Mucosa of descending colon (tissue), 3 donors: ENCODE measurements around the gene PROC. TPM values are rescaled to one million over a fixed set of nuclear protein-coding genes. Genes with fewer than 3 reads are reported as not detected.

Experiments used
- ATAC-seq: fragments of 200-7000 bp; cut with Tn5 transposase; one replicate; pipeline ENCODE4 v1.9.1; 2020; ENCODE audit warnings: mild to moderate bottlenecking, moderate library complexity
- DNase-seq, 3 donors: peaks; one replicate each; pipeline ENCODE4 v3.0.0-alpha.2; 2020
- H3K36me3 ChIP-seq: fragments of 200-600 bp; one replicate; pipeline ENCODE4 v1.8.0; 2021; ENCODE audit warnings: low read depth, mild to moderate bottlenecking
- H3K4me1 ChIP-seq: fragments of 200-600 bp; one replicate; pipeline ENCODE4 v1.8.0; 2021; ENCODE audit warnings: low read depth, mild to moderate bottlenecking
- H3K4me3 ChIP-seq: fragments of 200-600 bp; one replicate; pipeline ENCODE4 v1.8.0; 2021; ENCODE audit warnings: mild to moderate bottlenecking
- H3K9me3 ChIP-seq: fragments of 200-600 bp; one replicate; pipeline ENCODE4 v1.8.0; 2021; ENCODE audit warnings: mild to moderate bottlenecking
- CTCF ChIP-seq: fragments of 200-600 bp; IDR thresholded peaks from one replicate; pipeline ENCODE4 v1.8.0; 2022; ENCODE audit warnings: antibody characterized with exemption, mild to moderate bottlenecking
- intact Hi-C, 2 donors: fragments of 100-400 bp; cut with DNase I in 1 of 2; cut with micrococcal nuclease in 1 of 2; formaldehyde crosslinking; loops; one replicate each; pipeline versions ENCODE4 v1.11.0 to v1.11.1; 2022; cut with DNase I, micrococcal nuclease
- total RNA-seq, 3 donors: library from RNA; stranded (reverse); fragmentation: NEBNext Ultra II Directional in 2 of 3; extraction: Animal tissue kit (Norgen Biotek cat#: 25700) in 2 of 3; gene quantifications; one replicate each; pipeline versions ENCODE4 v1.2.1 to v1.2.4, GENCODE V29; 2021 to 2023
- donor health status: DM: no; HTN: no; CAD: no; lungs with moderate emphysema.
- donor health status: DM: no; HTN: no; CAD: no.
- donor health status: DM: no; HTN: yes; CAD: no.

The PROC gene
- total RNA-seq, 3 donors from 2014 or later: 0.80 to 3.6 (median 0.95) TPM

DNA sequence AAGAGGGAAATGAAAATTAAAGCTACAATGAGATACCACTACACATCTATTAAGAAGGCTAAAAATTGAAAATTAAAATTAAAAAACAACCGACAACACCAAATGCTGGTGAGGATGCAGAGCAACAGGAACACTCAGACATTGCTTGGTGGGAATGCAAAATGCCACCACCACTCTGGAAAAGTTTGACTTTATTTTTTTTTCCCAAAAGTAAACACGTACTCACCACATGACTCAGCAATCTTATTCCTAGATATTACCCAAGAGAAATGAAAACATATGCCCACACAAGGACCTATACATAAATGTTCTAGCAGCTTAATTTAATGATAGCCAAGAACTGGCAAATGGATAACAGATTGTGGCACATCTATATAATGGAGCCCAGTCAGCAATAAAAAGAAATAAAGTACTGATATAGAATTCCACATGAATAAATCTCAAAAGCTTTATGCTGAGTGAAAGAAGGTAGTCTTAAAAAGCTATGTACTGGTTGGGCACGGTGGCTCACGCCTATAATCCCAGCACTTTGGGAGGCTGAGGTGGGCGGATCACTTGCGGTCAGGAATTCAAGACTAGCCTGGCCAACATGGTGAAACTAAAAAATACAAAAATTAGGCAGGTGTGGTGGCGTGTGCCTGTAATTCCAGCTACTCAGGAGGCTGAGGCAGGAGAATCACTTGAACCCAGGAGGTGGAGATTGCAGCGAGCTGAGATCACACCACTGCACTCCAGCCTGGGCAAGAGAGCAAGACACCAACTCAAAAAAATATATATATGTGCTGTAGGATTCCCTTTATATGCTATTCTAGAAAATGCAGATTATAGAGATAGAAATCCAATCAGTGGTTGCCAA lies 4.2 kb upstream of the PROC start:
- Histone ChIP-seq H3K36me3 (no peaks in the 10 kb centered on the region), H3K9me3 (no peaks in the 10 kb centered on the region), H3K4me1 (peaks cover 6% of the 10 kb centered on the region), H3K4me3 (no peak overlapping the region)
- intact Hi-C loops: no loop called here
- no peak for TF ChIP-seq CTCF
- ATAC-seq (no peak), DNase-seq (no peak)

DNA sequence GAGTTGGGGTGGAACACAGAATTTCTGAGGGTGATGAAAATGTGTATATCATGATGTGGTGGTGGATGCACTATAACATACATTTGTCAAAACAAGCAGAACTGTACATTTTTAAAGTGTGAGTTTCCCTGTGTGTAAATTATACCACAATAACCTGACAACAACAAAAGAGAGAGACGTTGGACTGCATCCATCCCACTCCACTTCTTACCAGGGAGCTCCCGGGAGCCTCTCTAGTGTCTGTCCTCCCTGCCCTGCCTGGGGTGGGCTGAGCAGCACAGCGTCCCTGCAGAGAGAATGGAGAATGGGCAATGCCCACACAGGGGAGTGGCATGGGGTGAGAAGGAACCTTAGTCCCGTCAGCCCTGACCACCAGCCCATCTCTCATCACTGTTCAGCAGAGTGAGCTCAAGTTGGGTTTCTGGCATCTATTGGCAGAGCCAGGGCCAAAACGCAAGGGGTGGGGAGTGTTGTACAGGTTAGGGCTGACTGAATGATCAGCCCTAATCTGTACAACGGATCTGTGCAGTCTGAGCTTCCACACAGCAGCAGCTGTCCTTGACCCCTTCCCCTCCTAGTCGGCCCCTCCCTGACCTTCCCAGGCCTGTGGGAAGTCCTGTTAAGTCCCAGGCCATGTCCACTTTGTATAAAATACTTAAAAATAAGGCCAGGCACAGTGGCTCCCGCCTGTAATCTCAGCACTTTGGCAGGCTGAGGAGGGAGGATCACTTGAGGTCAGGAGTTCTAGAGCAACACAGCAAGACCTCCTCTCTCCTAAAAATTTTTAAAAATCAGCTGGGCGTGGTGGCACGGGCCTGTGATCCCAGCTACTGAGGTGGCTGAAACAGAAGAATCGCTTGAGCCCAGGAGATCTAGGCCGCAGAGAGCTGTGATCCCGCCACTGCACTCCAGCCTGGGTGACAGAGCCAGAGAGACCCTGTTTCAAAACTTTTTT lies 3.3 kb upstream of the PROC start:
- intact Hi-C loops: no loop called here
- no peak for ATAC-seq
- no peaks in the 10 kb centered on the region for H3K36me3 ChIP-seq
- DNase-seq: no peak
- no peak for TF ChIP-seq CTCF
- no peak overlapping the region for H3K4me3 ChIP-seq
- H3K4me1 ChIP-seq: peaks cover 6% of the 10 kb centered on the region
- no peaks in the 10 kb centered on the region for H3K9me3 ChIP-seq

GRCh38 chr2:127415593-127416505 lies 2.4 kb upstream of the PROC start:
- Histone ChIP-seq H3K9me3 (no peaks in the 10 kb centered on the region), H3K4me1 (peaks cover 6% of the 10 kb centered on the region), H3K36me3 (no peaks in the 10 kb centered on the region), H3K4me3 (no peak overlapping the region)
- intact Hi-C loops: no loop called here
- ATAC-seq (peak; percentile 98), DNase-seq (peak; percentile 82 to 93 (median 90))
- peak; percentile 81 for TF ChIP-seq CTCF

- no peak for DNase-seq
These were observed 1.7 kb upstream of the PROC start for GRCh38 chr2:127416506-127417001.

More at GRCh38 chr2:127416506-127417001, 1.7 kb upstream of the PROC start:
- Histone ChIP-seq H3K9me3 (no peaks in the 10 kb centered on the region), H3K36me3 (no peaks in the 10 kb centered on the region), H3K4me3 (no peak overlapping the region), H3K4me1 (peaks cover 6% of the 10 kb centered on the region)
- no peak for TF ChIP-seq CTCF
- ATAC-seq: peak; percentile 1
- intact Hi-C loops: no loop called here
